Ovary (tissue), 9 donors: Measurements from ENCODE around the gene MAD1L1. TPM values are rescaled to one million over a fixed set of nuclear protein-coding genes. Genes with fewer than 3 reads are reported as not detected.

ENCODE experiments used
- DNase-seq, 5 donors: peaks; one replicate each; pipeline ENCODE4 v3.0.0-alpha.2; 2019 to 2020
- H3K27ac ChIP-seq, 2 donors: fragments of 200-600 bp; one replicate each; pipeline versions ENCODE4 v1.5.1 to v1.8.0; 2019 to 2022
- H3K27me3 ChIP-seq: fragments of 200-600 bp; one replicate; pipeline ENCODE4 v1.8.0; 2022
- H3K36me3 ChIP-seq: fragments of 200-600 bp; sonication (generic); one replicate; pipeline ENCODE4 v1.5.1; 2019
- H3K4me1 ChIP-seq: one replicate; pipeline ENCODE4 v1.8.1; 2013; ENCODE audit warnings: mild to moderate bottlenecking, moderate library complexity; ENCODE audit not compliant: insufficient read depth
- H3K4me3 ChIP-seq: fragments of 200-600 bp; sonication (generic); one replicate; pipeline ENCODE4 v1.5.1; 2017
- H3K9me3 ChIP-seq, 2 donors: fragments of 200-600 bp in 1 of 2; sonication (generic) in 1 of 2; one replicate each; pipeline versions ENCODE4 v1.5.1 to v1.8.1; 2013 to 2019; ENCODE audit warnings: mild to moderate bottlenecking in 1 of 2, moderate library complexity in 1 of 2
- CTCF ChIP-seq, 3 donors: fragments of 450-650 bp in 2 of 3; fragments of 200-600 bp in 1 of 3; IDR thresholded peaks; one replicate each; pipeline versions ENCODE4 v1.5.1 to v1.8.0; 2016 to 2022; ENCODE audit warnings: antibody characterized with exemption in 3 of 3, mild to moderate bottlenecking in 1 of 3
- EP300 ChIP-seq: sonication (generic); formaldehyde crosslinking; IDR thresholded peaks from one replicate; pipeline ENCODE4 v1.6.1; 2017; ENCODE audit warnings: antibody characterized with exemption
- POLR2A ChIP-seq: fragments of 450-650 bp; IDR thresholded peaks from one replicate; pipeline ENCODE4 v1.6.1; 2017; ENCODE audit warnings: antibody characterized with exemption, mild to moderate bottlenecking, moderate library complexity
- WGBS, 3 donors: extraction: QIAGEN DNeasy Blood & Tissue Kit in 1 of 3; methylation state at CpG; one replicate each; pipeline versions ENCODE4 v1.1.5 to v1.1.7; 2013 to 2017; 5-methylcytosine and 5-hydroxymethylcytosine counted together
- intact Hi-C, 4 donors: fragments of 100-400 bp; cut with DNase I; formaldehyde crosslinking; loops; one replicate each; pipeline versions ENCODE4 v1.11.0 to v1.15.1; 2022 to 2023
- polyA plus RNA-seq, 2 donors: library from polyadenylated mRNA; stranded (reverse); fragments of 200-250 nt in 1 of 2; fragments of 350-450 nt in 1 of 2; fragmentation: Illumina TruSeq in 1 of 2; extraction: RNeasy Lipid Tissue Mini Kit (QIAGEN cat#74804) in 1 of 2; gene quantifications; one replicate each; pipeline ENCODE4 v1.2.3, GENCODE V29; 2013 to 2014
- total RNA-seq, 7 donors: library from RNA; depleted of rRNA in 2 of 7; stranded (reverse); fragments of >200 nt in 2 of 7; fragmentation: NEBNext Ultra II Directional in 3 of 7; extraction: Animal tissue kit (Norgen Biotek cat#: 25700) in 3 of 7; gene quantifications; one replicate each; pipeline versions ENCODE4 v1.1.0 to v1.2.4, GENCODE V29; 2016 to 2023
- donor health status: DM: no; HTN: no; CAD: no; lungs with moderate emphysema.
- donor health status: DM: no; HTN: no; CAD: no.
- donor health status: Bipolar disorder and iron deficiency.
- donor health status: DM: yes; HTN: yes; CAD: no.
- donor health status: DM: no; HTN: no; CAD: no.
- donor health status: DM: yes; HTN: yes; CAD: no.

The MAD1L1 gene
- total and polyA plus RNA-seq, 9 donors, result 5.9 to 36.6 (median 22.8) TPM

GRCh38 chr7:1949681-1950055, 283.1 kb downstream of the MAD1L1 start:
- Histone ChIP-seq H3K4me3 (no peak overlapping the region), H3K36me3 (no peaks in the 10 kb centered on the region), H3K4me1 (peaks cover 3% of the 10 kb centered on the region), H3K9me3 (no peaks in the 10 kb centered on the region), H3K27ac (no peak overlapping the region), H3K27me3 (no peaks in the 10 kb centered on the region)
- intact Hi-C loops, result no loop called here
- WGBS, 3 donors, result 86 to 89% (median 89%) methylated on average over 13 to 15 of the region's 15 CpGs
- DNase-seq, result peak in 2 of 5 donors; percentile 11 to 13
- TF ChIP-seq CTCF (IDR thresholded peaks at IDR 0.05) (no peak), EP300 (no peak), POLR2A (no peak)

GRCh38 chr7:1948887-1949680, 283.7 kb downstream of the MAD1L1 start:
- WGBS, 3 donors, result 91 to 96% (median 92%) methylated on average over 27 to 30 of the region's 30 CpGs
- TF ChIP-seq CTCF (IDR thresholded peaks at IDR 0.05) (no peak), EP300 (no peak), POLR2A (no peak)
- no peak overlapping the region for H3K4me3 ChIP-seq
- intact Hi-C loops, result no loop called here
- H3K27ac ChIP-seq, result no peak overlapping the region
- H3K9me3 ChIP-seq, result no peaks in the 10 kb centered on the region
- no peaks in the 10 kb centered on the region for H3K36me3 ChIP-seq
- H3K27me3 ChIP-seq, result no peaks in the 10 kb centered on the region
- H3K4me1 ChIP-seq, result peaks cover 3% of the 10 kb centered on the region
- DNase-seq, result peak in 2 of 5 donors; percentile 4 to 16

GRCh38 chr7:1948301-1948796, 284.4 kb downstream of the MAD1L1 start:
- peak in 2 of 5 donors; percentile 11 to 15 for DNase-seq
- WGBS, 3 donors, result 81 to 89% (median 86%) methylated on average over 17 to 20 of the region's 20 CpGs
- H3K4me3 ChIP-seq, result no peak overlapping the region

GRCh38 chr7:1947586-1948217, 285.0 kb downstream of the MAD1L1 start:
- Histone ChIP-seq H3K27ac (no peak overlapping the region), H3K4me1 (peaks cover 3% of the 10 kb centered on the region), H3K9me3 (no peaks in the 10 kb centered on the region), H3K36me3 (no peaks in the 10 kb centered on the region), H3K27me3 (no peaks in the 10 kb centered on the region), H3K4me3 (no peak overlapping the region)
- 86 to 92% (median 91%) methylated on average over 20 to 22 of the region's 22 CpGs for WGBS, 3 donors
- intact Hi-C loops, result no loop called here
- TF ChIP-seq POLR2A (no peak), CTCF (IDR thresholded peaks at IDR 0.05) (no peak), EP300 (no peak)
- DNase-seq, result peak in 2 of 5 donors; percentile 13 to 23

More at GRCh38 chr7:1948301-1948796, 284.4 kb downstream of the MAD1L1 start:
- intact Hi-C loops, result no loop called here
- Histone ChIP-seq H3K27ac (no peak overlapping the region), H3K27me3 (no peaks in the 10 kb centered on the region), H3K36me3 (no peaks in the 10 kb centered on the region), H3K9me3 (no peaks in the 10 kb centered on the region), H3K4me1 (peaks cover 3% of the 10 kb centered on the region)
- TF ChIP-seq EP300, result no peak
- TF ChIP-seq POLR2A, result no peak
- no peak for TF ChIP-seq CTCF (IDR thresholded peaks at IDR 0.05)
